NCI-H2196 (cell line): ENCODE data around the gene ERG.

Experiments
- DNase-seq: peaks from one replicate; lab custom pipeline; 2025; ENCODE audit not compliant: unreplicated experiment; lab: John Stamatoyannopoulos, UW

Gene ERG

DNA sequence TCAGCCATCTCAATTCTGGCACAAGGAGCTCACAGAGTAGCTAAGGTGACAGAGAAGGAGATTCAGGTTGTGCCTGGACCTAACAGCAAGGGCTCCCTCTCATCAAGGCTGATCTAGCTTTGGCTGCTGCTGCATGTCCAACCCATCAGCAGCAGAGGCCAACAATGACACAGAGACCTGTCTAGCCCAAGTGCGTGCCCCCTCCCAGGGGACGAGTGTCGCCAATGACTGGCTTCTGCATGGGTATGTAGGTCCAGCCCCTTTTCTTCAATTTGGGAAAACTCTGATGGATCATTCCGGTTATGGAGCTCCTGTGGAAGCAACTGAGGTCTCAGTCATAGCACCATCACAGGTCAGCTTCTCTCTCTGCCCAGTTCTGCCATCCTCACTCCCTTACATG, 158.1 kb downstream of the ERG start:
- DNase-seq, result no peak

DNA sequence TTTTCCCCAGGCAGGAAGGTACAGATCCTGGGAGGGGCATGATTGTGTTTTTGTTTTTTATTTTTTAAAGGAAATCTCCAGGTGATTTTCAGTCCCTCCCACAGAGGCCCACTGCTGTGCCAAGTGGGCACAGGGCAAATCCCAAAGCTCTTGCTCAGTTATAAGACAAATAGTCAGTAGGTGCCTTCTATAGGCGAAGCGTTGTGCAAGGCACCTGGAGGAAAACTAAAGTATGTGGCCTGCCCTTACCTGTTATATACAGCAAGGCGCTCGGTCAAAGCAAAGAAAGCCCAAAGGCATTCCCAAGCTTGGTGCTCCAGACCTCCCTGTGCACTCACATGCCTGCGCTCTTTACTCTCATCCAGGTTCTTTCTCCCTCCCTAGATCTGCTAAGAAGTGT, 160.5 kb downstream of the ERG start:
- DNase-seq, result no peak

DNA sequence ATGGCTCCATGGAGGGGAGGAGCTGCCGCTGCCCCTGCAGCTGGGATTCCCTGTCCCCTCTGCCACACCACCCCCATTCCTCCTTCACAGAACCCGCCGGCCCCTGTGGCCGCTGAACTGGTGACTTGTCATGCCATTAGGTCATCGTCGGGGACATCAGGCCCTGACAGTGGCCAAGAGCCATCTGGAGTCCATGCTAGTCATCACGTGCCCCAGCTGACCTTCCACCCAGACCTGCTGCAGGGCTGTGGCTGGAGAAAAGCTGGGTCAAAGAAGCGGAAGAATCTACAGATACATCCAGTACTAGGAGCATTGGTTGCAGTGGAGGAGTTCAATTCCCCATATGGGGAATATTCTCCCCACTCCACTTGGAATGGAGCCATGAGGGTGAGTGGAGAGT, 163.4 kb downstream of the ERG start:
- DNase-seq, result no peak

DNA sequence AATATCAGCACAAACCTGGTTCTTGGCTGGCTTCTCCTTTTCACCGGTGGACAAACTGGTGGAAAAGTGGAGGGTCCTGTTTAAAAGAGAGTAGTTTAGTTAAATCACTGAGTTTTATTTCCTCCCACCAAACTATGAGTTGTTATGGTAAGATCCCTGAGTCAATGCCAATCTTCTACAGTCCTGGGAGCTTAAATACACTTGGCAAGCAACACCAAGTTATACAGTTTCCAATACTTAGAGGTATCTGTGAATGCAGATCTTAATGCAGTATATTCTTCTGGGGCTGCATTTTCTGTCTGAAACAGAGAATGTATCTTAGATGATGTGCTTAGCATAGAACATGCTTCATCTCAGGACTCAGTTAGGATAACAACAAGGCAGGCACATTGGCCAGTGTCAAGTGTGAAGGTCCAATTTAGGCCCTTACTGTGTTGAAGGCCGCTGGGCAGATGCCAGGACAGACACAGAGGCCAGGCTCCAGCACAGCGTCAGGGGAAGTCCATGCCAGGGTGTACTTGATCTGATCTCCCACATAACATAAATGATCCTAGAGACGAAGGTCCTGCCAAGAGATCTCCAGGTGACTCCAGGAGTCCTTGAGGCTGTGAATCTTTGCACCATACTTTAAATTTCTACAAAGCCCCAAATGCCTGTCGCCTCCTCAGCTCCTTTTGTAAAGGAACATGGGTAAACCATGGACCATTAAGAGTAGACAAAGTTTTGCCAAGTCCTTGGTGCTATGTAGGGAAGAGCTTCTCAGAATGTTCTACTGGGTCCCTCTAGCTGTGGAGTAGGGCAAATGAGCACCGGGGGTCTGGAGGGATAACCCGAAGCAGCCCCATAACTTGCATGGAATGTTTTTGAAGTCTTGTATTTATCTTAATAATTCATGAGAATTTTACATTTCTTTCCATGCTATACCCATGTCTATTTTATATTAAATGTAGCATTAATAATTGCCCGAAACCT, 164.7 kb downstream of the ERG start:
- no peak for DNase-seq

DNA sequence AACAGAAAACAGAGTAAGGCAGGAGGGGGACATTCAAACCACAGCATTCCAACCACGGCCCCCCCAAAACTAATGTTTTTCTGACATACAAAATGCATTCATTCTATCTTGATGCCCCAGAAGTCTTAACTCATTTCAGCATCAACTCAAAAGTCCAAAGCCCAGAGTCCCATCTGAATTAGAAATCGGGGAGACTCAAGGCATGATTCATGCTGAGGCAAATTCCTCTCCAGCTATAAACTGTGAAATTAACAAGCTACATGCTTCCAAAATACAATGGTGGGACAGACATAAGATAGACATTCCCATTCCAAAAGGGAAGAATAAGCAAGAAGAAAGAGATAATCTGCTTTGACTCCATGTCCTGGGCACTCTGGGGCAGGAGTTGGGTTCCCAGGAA, 167.6 kb downstream of the ERG start:
- DNase-seq, result no peak
